Measurements from ENCODE around the gene TLE5.
A peak's percentile ranks its signal among the peaks of the same experiment; 100 is the strongest.

The TLE5 gene

GRCh38 chr19:3062165-3063105 lies at the start of gene TLE5:
TSS of gene TLE5 (minus strand) at chr19:3062495. CDS start at chr19:3062200, 295 bp downstream.
- DNase-seq = peak; percentile 75

- DNase-seq = no peak
These were observed 49.4 kb upstream of the TLE5 start for GRCh38 chr19:3111586-3112247.

- DNase-seq = no peak
These were observed 48.0 kb upstream of the TLE5 start for GRCh38 chr19:3110126-3110825.

- no peak for DNase-seq
These were observed 47.2 kb upstream of the TLE5 start for GRCh38 chr19:3109491-3109890.

GRCh38 chr19:3108775-3109174 lies 46.5 kb upstream of the TLE5 start:
- DNase-seq = peak; percentile 82

GRCh38 chr19:3107658-3108057 lies 45.4 kb upstream of the TLE5 start:
- no peak for DNase-seq

- DNase-seq = no peak
These were observed 44.3 kb upstream of the TLE5 start for GRCh38 chr19:3106509-3107141.

- no peak for DNase-seq
These were observed 43.6 kb upstream of the TLE5 start for GRCh38 chr19:3105641-3106508.

- no peak for DNase-seq
These were observed 42.4 kb upstream of the TLE5 start for GRCh38 chr19:3104708-3104983.

- no peak for DNase-seq
These were observed 40.2 kb upstream of the TLE5 start for GRCh38 chr19:3102239-3103140.

GRCh38 chr19:3100747-3101730 lies 38.7 kb upstream of the TLE5 start:
- no peak for DNase-seq

GRCh38 chr19:3100331-3100730 lies 38.0 kb upstream of the TLE5 start:
- no peak for DNase-seq

- no peak for DNase-seq
These were observed 37.3 kb upstream of the TLE5 start for GRCh38 chr19:3099347-3100145.

GRCh38 chr19:3098515-3099346 lies 36.4 kb upstream of the TLE5 start:
- DNase-seq = no peak

GRCh38 chr19:3098141-3098514 lies 35.8 kb upstream of the TLE5 start:
- DNase-seq = no peak

- DNase-seq = no peak
These were observed 35.2 kb upstream of the TLE5 start for GRCh38 chr19:3097442-3097871.

GRCh38 chr19:3096902-3097326 lies 34.6 kb upstream of the TLE5 start:
- DNase-seq = no peak
